Measurements from ENCODE around the gene SARS1.

DNA sequence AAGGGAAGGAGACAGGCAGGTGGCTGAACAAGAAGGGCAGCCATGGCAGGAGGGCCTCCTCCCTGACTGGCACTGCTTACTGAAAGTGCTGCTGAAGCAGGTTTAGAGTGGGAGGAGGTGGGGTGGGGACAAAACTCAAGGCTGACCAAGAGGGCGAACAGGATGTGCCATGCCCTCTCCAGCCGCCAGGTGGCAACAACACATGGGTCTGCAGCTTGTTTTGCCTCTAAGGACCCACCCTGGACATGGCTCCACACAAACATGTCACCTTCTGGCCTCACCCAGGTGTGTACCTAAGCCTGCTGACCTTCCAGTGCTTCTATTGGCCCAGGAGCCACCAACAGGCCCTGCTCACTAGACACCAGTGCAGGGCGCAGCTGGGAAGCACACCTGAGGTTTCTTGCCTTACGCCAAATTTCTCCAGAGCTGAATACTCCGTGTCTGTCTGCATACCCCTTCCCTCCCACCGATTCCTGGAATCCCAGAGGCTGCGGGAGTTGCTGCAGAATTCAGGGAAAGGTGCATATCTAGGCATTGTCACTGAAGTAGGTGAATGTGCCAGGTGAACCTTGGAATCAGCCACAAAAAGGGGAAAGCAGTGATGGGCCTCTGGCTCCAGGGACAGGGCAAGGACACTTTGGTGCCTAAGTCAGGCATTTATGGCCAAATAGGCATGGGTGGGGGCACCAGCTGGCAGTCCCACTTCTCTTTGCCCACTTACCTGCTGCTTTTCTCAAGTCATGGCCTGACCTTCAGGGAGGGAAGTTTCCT lies 63.9 kb downstream of the SARS1 start:
- TF ChIP-seq POLR2A (IDR thresholded peaks at IDR 0.05), result no peak
- no peak for TF ChIP-seq EP300 (IDR thresholded peaks at IDR 0.05)
